HL-60 (cell line): Measurements from ENCODE around the gene DGKE.

Experiments used
- GABPA ChIP-seq: IDR thresholded peaks from 2 replicates; pipeline ENCODE4 v1.6.1; 2012; ENCODE audit warnings: low read depth
- POLR2AphosphoS5 ChIP-seq: IDR thresholded peaks from 2 replicates; pipeline ENCODE4 v1.6.1; 2012; ENCODE audit warnings: low read depth
- SPI1 ChIP-seq: IDR thresholded peaks from 2 replicates; pipeline ENCODE4 v1.6.1; 2012; ENCODE audit warnings: low read depth, mild to moderate bottlenecking, borderline replicate concordance
- TF ChIP-seq, protein P1 (sequence below): IDR thresholded peaks from one replicate; pipeline ENCODE4 v1.5.1; 2011; ENCODE audit warnings: low read length, control low read depth, inconsistent platforms; ENCODE audit not compliant: insufficient read depth
- TF ChIP-seq, protein P2 (sequence below): IDR thresholded peaks from 2 replicates; pipeline ENCODE4 v1.6.1; 2012; ENCODE audit warnings: low read depth; ENCODE audit not compliant: insufficient replicate concordance

DNA sequence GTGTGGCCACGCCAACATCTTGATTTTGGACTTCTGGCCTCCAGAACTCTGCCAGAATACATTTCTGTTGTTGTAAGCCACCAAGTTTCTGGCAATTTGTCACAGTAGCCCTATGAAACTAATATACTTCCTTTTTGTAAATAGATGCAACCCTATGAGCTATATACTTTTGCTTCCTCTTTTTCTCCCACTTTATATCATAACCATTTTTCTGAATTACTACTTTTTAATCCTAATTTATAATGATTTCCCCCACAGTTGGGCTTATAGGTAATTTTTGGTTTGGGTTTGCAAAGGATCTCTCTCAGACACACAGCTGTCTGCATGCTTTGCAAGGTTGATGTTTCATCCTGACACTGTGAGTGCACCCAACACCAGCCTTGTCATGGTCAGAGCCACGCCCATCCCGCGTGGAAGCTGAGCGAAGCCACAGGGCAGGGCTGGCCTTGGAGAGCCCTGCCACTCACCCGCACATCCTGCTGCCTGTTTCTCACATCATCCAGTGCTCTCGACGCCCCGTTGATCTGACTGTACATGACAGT, 74.1 kb downstream of the DGKE start:
- TF ChIP-seq, protein P1, sequence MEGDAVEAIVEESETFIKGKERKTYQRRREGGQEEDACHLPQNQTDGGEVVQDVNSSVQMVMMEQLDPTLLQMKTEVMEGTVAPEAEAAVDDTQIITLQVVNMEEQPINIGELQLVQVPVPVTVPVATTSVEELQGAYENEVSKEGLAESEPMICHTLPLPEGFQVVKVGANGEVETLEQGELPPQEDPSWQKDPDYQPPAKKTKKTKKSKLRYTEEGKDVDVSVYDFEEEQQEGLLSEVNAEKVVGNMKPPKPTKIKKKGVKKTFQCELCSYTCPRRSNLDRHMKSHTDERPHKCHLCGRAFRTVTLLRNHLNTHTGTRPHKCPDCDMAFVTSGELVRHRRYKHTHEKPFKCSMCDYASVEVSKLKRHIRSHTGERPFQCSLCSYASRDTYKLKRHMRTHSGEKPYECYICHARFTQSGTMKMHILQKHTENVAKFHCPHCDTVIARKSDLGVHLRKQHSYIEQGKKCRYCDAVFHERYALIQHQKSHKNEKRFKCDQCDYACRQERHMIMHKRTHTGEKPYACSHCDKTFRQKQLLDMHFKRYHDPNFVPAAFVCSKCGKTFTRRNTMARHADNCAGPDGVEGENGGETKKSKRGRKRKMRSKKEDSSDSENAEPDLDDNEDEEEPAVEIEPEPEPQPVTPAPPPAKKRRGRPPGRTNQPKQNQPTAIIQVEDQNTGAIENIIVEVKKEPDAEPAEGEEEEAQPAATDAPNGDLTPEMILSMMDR, result no peak
- TF ChIP-seq GABPA (no peak), POLR2AphosphoS5 (no peak), SPI1 (no peak; the same call in 1 of the 2 replicates)
- TF ChIP-seq, protein P2, sequence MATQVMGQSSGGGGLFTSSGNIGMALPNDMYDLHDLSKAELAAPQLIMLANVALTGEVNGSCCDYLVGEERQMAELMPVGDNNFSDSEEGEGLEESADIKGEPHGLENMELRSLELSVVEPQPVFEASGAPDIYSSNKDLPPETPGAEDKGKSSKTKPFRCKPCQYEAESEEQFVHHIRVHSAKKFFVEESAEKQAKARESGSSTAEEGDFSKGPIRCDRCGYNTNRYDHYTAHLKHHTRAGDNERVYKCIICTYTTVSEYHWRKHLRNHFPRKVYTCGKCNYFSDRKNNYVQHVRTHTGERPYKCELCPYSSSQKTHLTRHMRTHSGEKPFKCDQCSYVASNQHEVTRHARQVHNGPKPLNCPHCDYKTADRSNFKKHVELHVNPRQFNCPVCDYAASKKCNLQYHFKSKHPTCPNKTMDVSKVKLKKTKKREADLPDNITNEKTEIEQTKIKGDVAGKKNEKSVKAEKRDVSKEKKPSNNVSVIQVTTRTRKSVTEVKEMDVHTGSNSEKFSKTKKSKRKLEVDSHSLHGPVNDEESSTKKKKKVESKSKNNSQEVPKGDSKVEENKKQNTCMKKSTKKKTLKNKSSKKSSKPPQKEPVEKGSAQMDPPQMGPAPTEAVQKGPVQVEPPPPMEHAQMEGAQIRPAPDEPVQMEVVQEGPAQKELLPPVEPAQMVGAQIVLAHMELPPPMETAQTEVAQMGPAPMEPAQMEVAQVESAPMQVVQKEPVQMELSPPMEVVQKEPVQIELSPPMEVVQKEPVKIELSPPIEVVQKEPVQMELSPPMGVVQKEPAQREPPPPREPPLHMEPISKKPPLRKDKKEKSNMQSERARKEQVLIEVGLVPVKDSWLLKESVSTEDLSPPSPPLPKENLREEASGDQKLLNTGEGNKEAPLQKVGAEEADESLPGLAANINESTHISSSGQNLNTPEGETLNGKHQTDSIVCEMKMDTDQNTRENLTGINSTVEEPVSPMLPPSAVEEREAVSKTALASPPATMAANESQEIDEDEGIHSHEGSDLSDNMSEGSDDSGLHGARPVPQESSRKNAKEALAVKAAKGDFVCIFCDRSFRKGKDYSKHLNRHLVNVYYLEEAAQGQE, result no peak
